Hepatocyte (in vitro differentiated cells): ENCODE measurements around the gene KRT86. TPM values are rescaled to one million over a fixed set of nuclear protein-coding genes. Genes with fewer than 3 reads are reported as not detected.

ENCODE experiments used
- DNase-seq: peaks from one replicate; pipeline ENCODE4 v3.0.0-alpha.2; 2016; ENCODE audit warnings: low spot score
- H2AFZ ChIP-seq: fragments of 200-600 bp; sonication (generic); 2 replicates; pipeline ENCODE4 v1.6.0; 2016; ENCODE audit warnings: antibody characterized with exemption, mild to moderate bottlenecking
- H3K27ac ChIP-seq: fragments of 200-600 bp; sonication (generic); 2 replicates; pipeline ENCODE4 v1.5.1; 2016; ENCODE audit warnings: mild to moderate bottlenecking
- H3K27me3 ChIP-seq: fragments of 200-600 bp; sonication (generic); 2 replicates; pipeline ENCODE4 v1.6.1; 2016
- H3K36me3 ChIP-seq: fragments of 200-600 bp; sonication (generic); replicated peaks from 2 replicates; pipeline ENCODE4 v1.5.1; 2016; ENCODE audit warnings: low read depth; ENCODE audit not compliant: insufficient read depth
- H3K4me1 ChIP-seq: fragments of 200-600 bp; sonication (generic); 2 replicates; pipeline ENCODE4 v1.5.1; 2016; ENCODE audit warnings: mild to moderate bottlenecking, moderate library complexity; ENCODE audit not compliant: insufficient read depth
- H3K4me2 ChIP-seq: fragments of 200-600 bp; sonication (generic); 2 replicates; pipeline ENCODE4 v1.6.0; 2016
- H3K4me3 ChIP-seq: fragments of 200-600 bp; sonication (generic); 2 replicates; pipeline ENCODE4 v1.5.1; 2016; ENCODE audit warnings: mild to moderate bottlenecking
- H3K79me2 ChIP-seq: fragments of 200-600 bp; sonication (generic); 2 replicates; pipeline ENCODE4 v1.6.0; 2017; ENCODE audit warnings: mild to moderate bottlenecking
- H3K9me2 ChIP-seq: fragments of 200-600 bp; sonication (generic); replicated peaks from 2 replicates; pipeline ENCODE4 v1.6.0; 2017; ENCODE audit warnings: mild to moderate bottlenecking; ENCODE audit not compliant: insufficient read depth
- H3K9me3 ChIP-seq: fragments of 200-600 bp; sonication (generic); 2 replicates; pipeline ENCODE4 v1.5.1; 2016; ENCODE audit warnings: low read depth, mild to moderate bottlenecking
- H4K20me1 ChIP-seq: fragments of 200-600 bp; sonication (generic); 2 replicates; pipeline ENCODE4 v1.6.0; 2016; ENCODE audit warnings: mild to moderate bottlenecking; ENCODE audit not compliant: insufficient read depth, poor library complexity, severe bottlenecking
- CTCF ChIP-seq: fragments of 200-600 bp; sonication (generic); IDR thresholded peaks from 2 replicates; pipeline ENCODE4 v1.5.1; 2016; ENCODE audit warnings: antibody characterized with exemption, mild to moderate bottlenecking; ENCODE audit not compliant: poor library complexity
- EZH2 ChIP-seq: fragments of 200-600 bp; sonication (generic); IDR thresholded peaks from 2 replicates; pipeline ENCODE4 v1.6.1; 2016; ENCODE audit warnings: antibody characterized with exemption, mild to moderate bottlenecking, borderline replicate concordance
- EZH2phosphoT487 ChIP-seq: fragments of 200-600 bp; sonication (generic); IDR thresholded peaks from one replicate; pipeline ENCODE4 v1.6.1; 2018; ENCODE audit warnings: antibody characterized with exemption, mild to moderate bottlenecking, low read depth, moderate library complexity; ENCODE audit not compliant: unreplicated experiment, severe bottlenecking
- WGBS: methylation state at CpG from one replicate; pipeline ENCODE4 v1.1.6; 2016; ENCODE audit warnings: low lambda C conversion rate; ENCODE audit errors: missing lambda C conversion rate; 5-methylcytosine and 5-hydroxymethylcytosine counted together
- polyA plus RNA-seq: library from polyadenylated mRNA; unstranded; fragments of >200 nt; fragmentation: Nextera tagmentation; extraction: Ambion mirVana; gene quantifications from 2 replicates; pipeline ENCODE4 v1.2.1, GENCODE V29; 2016
- total RNA-seq: library from RNA; depleted of rRNA; stranded (reverse); fragments of >200 nt; gene quantifications from 2 replicates; pipeline ENCODE4 v1.2.3, GENCODE V29; 2014

KRT86 gene
- total and polyA plus RNA-seq, 2 experiments from 2014 or later = 0.40 TPM; not detected in 1

DNA sequence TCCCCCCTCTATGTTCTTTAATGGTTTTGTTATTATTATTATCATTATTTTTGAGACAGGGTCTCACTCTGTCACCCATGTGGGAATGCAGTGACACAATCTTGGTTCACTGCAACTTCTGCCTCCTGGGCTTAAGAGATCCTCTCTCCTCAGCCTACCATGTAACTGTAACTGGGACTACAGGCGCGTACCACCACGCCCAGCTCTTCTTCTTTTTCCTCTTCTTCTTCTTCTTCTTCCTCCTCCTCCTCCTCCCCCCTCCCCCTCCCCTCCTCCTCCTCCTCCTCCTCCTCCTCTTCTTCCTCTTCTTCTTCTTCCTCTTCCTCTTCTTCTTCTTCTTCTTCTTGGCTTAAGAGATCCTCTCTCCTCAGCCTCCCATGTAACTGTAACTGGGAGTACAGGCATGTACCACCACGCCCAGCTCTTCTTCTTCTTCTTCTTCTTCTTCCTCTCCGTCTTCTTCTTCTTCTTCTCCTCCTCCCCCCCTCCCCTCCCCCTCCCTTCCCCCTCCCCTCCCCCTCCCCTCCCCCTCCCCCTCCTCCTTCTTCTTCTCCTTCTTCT is 46.8 kb upstream of the KRT86 start:
- H2AFZ ChIP-seq = no peak overlapping the region
- H4K20me1 ChIP-seq = no peaks in the 10 kb centered on the region
- DNase-seq = no peak
- H3K4me2 ChIP-seq = no peak overlapping the region
- no peak for TF ChIP-seq CTCF
- no peak for TF ChIP-seq EZH2
- TF ChIP-seq EZH2phosphoT487 = no peak
- H3K9me3 ChIP-seq = no peaks in the 10 kb centered on the region
- no peak overlapping the region for H3K4me3 ChIP-seq
- no peaks in the 10 kb centered on the region for H3K79me2 ChIP-seq
- H3K36me3 ChIP-seq = no peaks in the 10 kb centered on the region
- WGBS = no CpG with 5 or more reads among the region's 5 CpGs
- no peak overlapping the region for H3K27ac ChIP-seq
- no peaks in the 10 kb centered on the region for H3K9me2 ChIP-seq
- peaks cover 6% of the 10 kb centered on the region for H3K27me3 ChIP-seq
- peaks cover 6% of the 10 kb centered on the region for H3K4me1 ChIP-seq

DNA sequence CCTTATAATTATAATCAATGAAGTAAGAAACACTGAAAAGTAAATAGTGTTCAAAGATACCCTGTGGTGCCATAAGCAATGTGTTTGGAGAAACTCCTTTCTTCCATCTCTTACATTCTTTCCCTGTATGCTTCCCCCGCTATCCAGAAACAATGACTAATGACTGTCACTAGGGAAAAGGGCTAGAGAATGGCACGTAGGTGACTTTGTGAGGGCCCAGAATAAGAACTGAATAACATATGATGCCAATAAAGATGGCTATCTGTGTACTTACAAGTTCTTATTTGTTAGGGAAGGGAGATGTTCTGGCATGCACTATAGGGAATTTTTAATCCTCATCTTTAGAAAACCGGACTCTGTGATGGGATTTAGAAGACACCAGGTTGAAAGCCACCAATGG is 46.1 kb upstream of the KRT86 start:
- 64% methylated on average over 3 of the region's 3 CpGs for WGBS
- DNase-seq = no peak
- peaks cover 10% of the 10 kb centered on the region for H3K27me3 ChIP-seq
- H3K4me3 ChIP-seq = no peak overlapping the region
- no peaks in the 10 kb centered on the region for H3K79me2 ChIP-seq
- H4K20me1 ChIP-seq = no peaks in the 10 kb centered on the region
- TF ChIP-seq EZH2 = no peak
- TF ChIP-seq CTCF = no peak
- no peak for TF ChIP-seq EZH2phosphoT487
- peaks cover 12% of the 10 kb centered on the region for H3K4me1 ChIP-seq
- H3K9me3 ChIP-seq = no peaks in the 10 kb centered on the region
- no peaks in the 10 kb centered on the region for H3K36me3 ChIP-seq
- H3K27ac ChIP-seq = no peak overlapping the region
- no peak overlapping the region for H2AFZ ChIP-seq
- no peak overlapping the region for H3K4me2 ChIP-seq
- no peaks in the 10 kb centered on the region for H3K9me2 ChIP-seq

DNA sequence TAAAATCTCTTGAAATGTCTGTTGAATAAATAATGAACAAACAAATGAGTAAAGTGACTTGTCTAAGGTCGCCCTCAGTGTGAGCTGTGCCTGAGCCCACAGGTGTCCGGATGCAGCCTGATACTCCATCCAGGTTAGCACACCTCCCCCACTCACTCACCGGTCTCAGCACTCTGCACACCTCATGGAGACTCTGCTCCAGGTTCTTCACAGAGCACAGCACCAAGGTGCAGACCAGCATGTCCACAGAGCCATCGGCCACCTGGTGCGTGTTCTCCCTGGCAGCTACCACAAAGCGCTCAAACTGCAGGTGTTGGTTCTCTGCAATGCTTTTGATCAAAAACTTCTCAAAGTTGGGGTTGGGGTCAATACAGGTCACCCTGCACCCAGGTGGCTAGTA is 45.5 kb upstream of the KRT86 start:
- Histone ChIP-seq H3K4me3 (no peak overlapping the region), H3K79me2 (no peaks in the 10 kb centered on the region), H2AFZ (no peak overlapping the region), H4K20me1 (no peaks in the 10 kb centered on the region), H3K27me3 (peaks cover 15% of the 10 kb centered on the region), H3K27ac (no peak overlapping the region), H3K4me1 (peaks cover 15% of the 10 kb centered on the region), H3K36me3 (no peaks in the 10 kb centered on the region), H3K4me2 (no peak overlapping the region), H3K9me3 (no peaks in the 10 kb centered on the region), H3K9me2 (no peaks in the 10 kb centered on the region)
- 88% methylated on average over 6 of the region's 6 CpGs for WGBS
- TF ChIP-seq CTCF (no peak), EZH2phosphoT487 (no peak), EZH2 (no peak)
- DNase-seq = no peak
